ENCODE results near the gene NRXN3. TPM values are rescaled to one million over a fixed set of nuclear protein-coding genes. Genes with fewer than 3 reads are reported as not detected.

Gene NRXN3
- total RNA-seq, 1 experiment from 2014 or later, result not detected

DNA sequence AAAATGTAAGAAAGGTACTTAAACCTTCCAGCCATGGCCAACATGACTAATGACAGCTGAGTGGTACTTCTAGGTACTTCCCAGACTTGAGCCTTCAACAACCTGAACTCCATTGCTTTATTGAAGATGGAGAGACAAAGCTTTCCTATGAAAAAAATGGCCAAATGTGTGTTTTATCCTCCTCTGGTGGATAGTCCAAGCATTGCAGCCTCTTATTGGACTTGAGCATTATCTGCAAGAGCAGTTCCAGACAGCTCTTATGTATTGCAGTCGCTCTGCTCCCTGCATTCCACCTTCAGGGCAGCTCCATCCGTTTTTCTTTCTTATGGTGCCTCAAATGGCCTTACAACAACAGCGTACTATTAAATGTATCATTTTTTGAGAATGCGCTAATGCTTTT, 588.2 kb downstream of the NRXN3 start:
- CTCF ChIA-PET, result interaction anchor here (0.9 kb wide), 1 partner anchor 58 kb away, joined by 5 read pairs; no protein-coding TSS in a partner anchor
- intact Hi-C loops (cut with micrococcal nuclease; ENCODE audit: unreplicated experiment), result loop anchor here (2.0 to 5.0 kb wide), 2 partner anchors 78 to 751 kb away; no protein-coding TSS in a partner anchor
- H3K4me1 Mint-ChIP-seq (ENCODE audit: low read depth, unreplicated experiment), result peaks cover 52% of the 10 kb centered on the region
- no peak overlapping the region for H3K4me3 Mint-ChIP-seq (ENCODE audit: low read depth, unreplicated experiment)
- H3K27ac Mint-ChIP-seq (ENCODE audit: unreplicated experiment), result no peak overlapping the region
- no peaks in the 10 kb centered on the region for H3K27me3 Mint-ChIP-seq (ENCODE audit: unreplicated experiment)
- no TSS peak for BruUV-seq (replicated peaks)
- H3K9me3 Mint-ChIP-seq (ENCODE audit: low read depth, unreplicated experiment), result no peaks in the 10 kb centered on the region
- H3K36me3 Mint-ChIP-seq (ENCODE audit: insufficient read depth, unreplicated experiment), result no peaks in the 10 kb centered on the region
- TF ChIP-seq CTCF (IDR thresholded peaks at IDR 0.05; ENCODE audit: unreplicated experiment), result peak; percentile 71
- DNase-seq, result peak; percentile 35

- Mint-ChIP-seq H3K27ac (ENCODE audit: unreplicated experiment) (peak overlapping the region; percentile 36), H3K4me1 (ENCODE audit: low read depth, unreplicated experiment) (peaks cover 55% of the 10 kb centered on the region), H3K4me3 (ENCODE audit: low read depth, unreplicated experiment) (peak overlapping the region; percentile 28), H3K36me3 (ENCODE audit: insufficient read depth, unreplicated experiment) (peaks cover 6% of the 10 kb centered on the region), H3K27me3 (ENCODE audit: unreplicated experiment) (no peaks in the 10 kb centered on the region), H3K9me3 (ENCODE audit: low read depth, unreplicated experiment) (no peaks in the 10 kb centered on the region)
- DNase-seq, result no peak
- TF ChIP-seq CTCF (IDR thresholded peaks at IDR 0.05; ENCODE audit: unreplicated experiment), result no peak
- intact Hi-C loops (cut with micrococcal nuclease; ENCODE audit: unreplicated experiment), result no loop called here
- BruUV-seq (replicated peaks), result no TSS peak
- CTCF ChIA-PET, result no interaction called here
Measured at GRCh38 chr14:78762331-78762730, 592.2 kb downstream of the NRXN3 start.

GRCh38 chr14:78763746-78764145, 593.6 kb downstream of the NRXN3 start:
- peaks cover 48% of the 10 kb centered on the region for H3K4me1 Mint-ChIP-seq (ENCODE audit: low read depth, unreplicated experiment)
- peak overlapping the region; percentile 56 for H3K4me3 Mint-ChIP-seq (ENCODE audit: low read depth, unreplicated experiment)
- BruUV-seq (replicated peaks), result no TSS peak
- H3K9me3 Mint-ChIP-seq (ENCODE audit: low read depth, unreplicated experiment), result no peaks in the 10 kb centered on the region
- no peak for DNase-seq
- CTCF ChIA-PET, result interaction anchor here (1.2 kb wide), 1 partner anchor 11 kb away, joined by 6 read pairs; no protein-coding TSS in a partner anchor
- peak overlapping the region; percentile 98 for H3K27ac Mint-ChIP-seq (ENCODE audit: unreplicated experiment)
- H3K27me3 Mint-ChIP-seq (ENCODE audit: unreplicated experiment), result no peaks in the 10 kb centered on the region
- intact Hi-C loops (cut with micrococcal nuclease; ENCODE audit: unreplicated experiment), result no loop called here
- peaks cover 6% of the 10 kb centered on the region for H3K36me3 Mint-ChIP-seq (ENCODE audit: insufficient read depth, unreplicated experiment)
- no peak for TF ChIP-seq CTCF (IDR thresholded peaks at IDR 0.05; ENCODE audit: unreplicated experiment)

- H3K4me1 Mint-ChIP-seq (ENCODE audit: low read depth, unreplicated experiment), result peaks cover 44% of the 10 kb centered on the region
- CTCF ChIA-PET, result interaction anchor here (1.2 kb wide), 1 partner anchor 12 kb away, joined by 6 read pairs; no protein-coding TSS in a partner anchor
- TF ChIP-seq CTCF (IDR thresholded peaks at IDR 0.05; ENCODE audit: unreplicated experiment), result no peak
- H3K27ac Mint-ChIP-seq (ENCODE audit: unreplicated experiment), result peak overlapping the region; percentile 98
- H3K4me3 Mint-ChIP-seq (ENCODE audit: low read depth, unreplicated experiment), result peak overlapping the region; percentile 56
- peak; percentile 46 for DNase-seq
- intact Hi-C loops (cut with micrococcal nuclease; ENCODE audit: unreplicated experiment), result no loop called here
- BruUV-seq (replicated peaks), result no TSS peak
- peaks cover 6% of the 10 kb centered on the region for H3K36me3 Mint-ChIP-seq (ENCODE audit: insufficient read depth, unreplicated experiment)
- H3K9me3 Mint-ChIP-seq (ENCODE audit: low read depth, unreplicated experiment), result no peaks in the 10 kb centered on the region
- no peaks in the 10 kb centered on the region for H3K27me3 Mint-ChIP-seq (ENCODE audit: unreplicated experiment)
Measured at GRCh38 chr14:78764240-78764639, 594.1 kb downstream of the NRXN3 start.
